Hepatocyte (in vitro differentiated cells): ENCODE measurements around the gene SMIM1.

Source experiments
- EZH2 ChIP-seq: fragments of 200-600 bp; sonication (generic); IDR thresholded peaks from 2 replicates; pipeline ENCODE4 v1.6.1; 2016; ENCODE audit warnings: antibody characterized with exemption, mild to moderate bottlenecking, borderline replicate concordance
- TF ChIP-seq, protein P1 (sequence below): fragments of 200-600 bp; sonication (generic); IDR thresholded peaks from 2 replicates; pipeline ENCODE4 v1.5.1; 2016; ENCODE audit warnings: antibody characterized with exemption, mild to moderate bottlenecking; ENCODE audit not compliant: poor library complexity

DNA sequence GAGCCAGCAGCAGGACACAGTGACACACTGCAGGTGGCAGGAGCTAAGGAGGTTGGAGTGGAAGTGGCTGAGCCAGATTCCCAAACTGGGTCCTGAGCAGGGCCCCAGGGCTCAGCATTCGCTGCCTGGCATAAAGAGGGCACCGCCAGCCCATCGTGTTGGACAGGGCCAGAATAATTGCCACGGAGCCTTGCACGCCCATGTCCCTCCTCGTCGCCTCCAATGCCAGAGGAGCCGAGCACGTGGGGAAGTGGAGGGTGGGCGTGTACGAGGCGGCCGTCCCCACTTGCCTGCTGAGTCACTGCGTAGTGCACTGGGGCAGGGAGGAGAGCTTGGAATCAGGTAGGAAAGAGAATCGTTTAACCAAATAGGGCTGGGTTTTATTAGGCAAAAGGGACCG lies 49.9 kb downstream of the SMIM1 start:
- TF ChIP-seq, protein P1, sequence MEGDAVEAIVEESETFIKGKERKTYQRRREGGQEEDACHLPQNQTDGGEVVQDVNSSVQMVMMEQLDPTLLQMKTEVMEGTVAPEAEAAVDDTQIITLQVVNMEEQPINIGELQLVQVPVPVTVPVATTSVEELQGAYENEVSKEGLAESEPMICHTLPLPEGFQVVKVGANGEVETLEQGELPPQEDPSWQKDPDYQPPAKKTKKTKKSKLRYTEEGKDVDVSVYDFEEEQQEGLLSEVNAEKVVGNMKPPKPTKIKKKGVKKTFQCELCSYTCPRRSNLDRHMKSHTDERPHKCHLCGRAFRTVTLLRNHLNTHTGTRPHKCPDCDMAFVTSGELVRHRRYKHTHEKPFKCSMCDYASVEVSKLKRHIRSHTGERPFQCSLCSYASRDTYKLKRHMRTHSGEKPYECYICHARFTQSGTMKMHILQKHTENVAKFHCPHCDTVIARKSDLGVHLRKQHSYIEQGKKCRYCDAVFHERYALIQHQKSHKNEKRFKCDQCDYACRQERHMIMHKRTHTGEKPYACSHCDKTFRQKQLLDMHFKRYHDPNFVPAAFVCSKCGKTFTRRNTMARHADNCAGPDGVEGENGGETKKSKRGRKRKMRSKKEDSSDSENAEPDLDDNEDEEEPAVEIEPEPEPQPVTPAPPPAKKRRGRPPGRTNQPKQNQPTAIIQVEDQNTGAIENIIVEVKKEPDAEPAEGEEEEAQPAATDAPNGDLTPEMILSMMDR, result no peak
- no peak for TF ChIP-seq EZH2
